ENCODE data around the gene PLAAT5.
A peak's percentile ranks its signal among the peaks of the same experiment; 100 is the strongest.

The PLAAT5 gene

DNA sequence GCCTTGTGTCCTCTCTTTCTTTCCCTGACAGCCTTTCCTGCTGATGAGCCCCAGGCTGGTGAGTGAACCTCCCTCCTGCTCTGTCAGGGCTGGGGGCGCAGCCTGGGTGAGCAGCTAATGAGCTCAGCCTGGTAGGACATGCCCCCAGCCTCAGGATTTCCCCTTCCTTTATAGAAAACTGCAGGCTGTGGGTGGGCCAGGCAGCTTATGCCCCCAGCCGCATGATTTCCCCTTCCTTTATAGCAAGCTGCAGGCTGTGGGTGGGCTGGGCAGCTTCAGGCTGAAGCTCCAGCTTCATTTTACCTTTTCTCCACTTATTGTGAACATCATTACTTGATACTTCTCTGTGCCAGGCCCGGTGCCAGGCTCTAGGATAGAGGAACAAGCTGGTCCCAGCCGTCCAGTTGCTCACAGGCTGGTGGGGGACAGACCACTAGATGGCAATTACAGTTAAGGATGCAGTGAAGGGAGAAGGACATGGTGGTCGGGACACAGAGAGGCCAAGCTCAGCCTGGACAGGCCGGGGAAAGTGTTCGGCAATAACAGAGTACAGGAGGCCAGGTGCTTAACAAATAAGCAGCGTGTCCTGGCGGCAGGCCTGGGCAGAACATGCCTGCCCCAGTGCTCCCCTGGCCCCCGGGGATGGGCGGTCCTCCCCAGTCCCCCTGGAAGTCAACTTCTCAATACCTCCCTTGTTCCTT lies 20.2 kb upstream of the PLAAT5 start:
- H3K27me3 ChIP-seq (ENCODE audit: control insufficient read depth, insufficient read depth, low read length) = no peaks in the 10 kb centered on the region
- H3K4me3 ChIP-seq (ENCODE audit: low read depth, low read length) = no peak overlapping the region
- H3K9ac ChIP-seq (ENCODE audit: low read depth, low read length) = no peak overlapping the region
- H3K4me1 ChIP-seq (ENCODE audit: control insufficient read depth, insufficient read depth, low read length) = peaks cover 11% of the 10 kb centered on the region
- H3K36me3 ChIP-seq (ENCODE audit: control insufficient read depth, insufficient read depth, low read length) = no peaks in the 10 kb centered on the region
- peak overlapping the region; percentile 60 for H3K27ac ChIP-seq (ENCODE audit: low read depth, low read length)
- no peaks in the 10 kb centered on the region for H3K9me3 ChIP-seq (ENCODE audit: control insufficient read depth, insufficient read depth, low read length)

DNA sequence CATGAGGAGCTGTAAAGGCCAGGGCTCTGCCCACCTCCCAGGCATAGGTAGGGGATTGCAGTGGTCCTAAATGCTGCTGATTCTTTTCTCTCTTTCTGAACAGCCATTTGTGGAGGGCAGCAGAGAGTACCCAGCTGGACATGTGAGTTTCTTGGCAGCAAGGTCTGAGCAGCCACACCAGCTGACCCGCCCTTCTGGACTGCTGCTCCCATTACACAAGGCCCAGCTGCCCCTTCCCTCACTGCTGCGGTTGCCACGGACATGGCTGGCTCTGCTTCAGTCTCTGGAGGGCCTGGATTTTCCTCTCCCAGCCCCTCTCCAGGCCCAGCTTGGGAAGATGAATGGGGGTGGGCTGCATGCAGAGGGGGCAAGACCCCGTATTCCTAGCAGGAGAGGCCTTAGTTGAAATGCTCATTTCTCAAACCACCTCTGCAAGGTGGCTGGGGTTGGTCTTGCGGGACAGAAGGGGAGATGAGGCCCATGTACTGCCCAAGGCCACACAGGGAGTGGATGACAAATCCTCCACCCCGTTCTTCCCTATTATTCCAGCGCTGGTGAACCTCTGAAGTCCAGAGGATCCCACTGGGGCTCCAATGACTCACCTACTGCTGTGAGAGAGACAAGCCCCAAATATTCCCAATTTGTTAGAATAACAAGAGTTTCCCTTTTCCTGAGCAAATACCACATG lies 19.5 kb upstream of the PLAAT5 start:
- no peaks in the 10 kb centered on the region for H3K27me3 ChIP-seq (ENCODE audit: control insufficient read depth, insufficient read depth, low read length)
- H3K9me3 ChIP-seq (ENCODE audit: control insufficient read depth, insufficient read depth, low read length) = no peaks in the 10 kb centered on the region
- H3K9ac ChIP-seq (ENCODE audit: low read depth, low read length) = no peak overlapping the region
- peak overlapping the region; percentile 60 for H3K27ac ChIP-seq (ENCODE audit: low read depth, low read length)
- no peaks in the 10 kb centered on the region for H3K36me3 ChIP-seq (ENCODE audit: control insufficient read depth, insufficient read depth, low read length)
- H3K4me3 ChIP-seq (ENCODE audit: low read depth, low read length) = no peak overlapping the region
- peaks cover 16% of the 10 kb centered on the region for H3K4me1 ChIP-seq (ENCODE audit: control insufficient read depth, insufficient read depth, low read length)

DNA sequence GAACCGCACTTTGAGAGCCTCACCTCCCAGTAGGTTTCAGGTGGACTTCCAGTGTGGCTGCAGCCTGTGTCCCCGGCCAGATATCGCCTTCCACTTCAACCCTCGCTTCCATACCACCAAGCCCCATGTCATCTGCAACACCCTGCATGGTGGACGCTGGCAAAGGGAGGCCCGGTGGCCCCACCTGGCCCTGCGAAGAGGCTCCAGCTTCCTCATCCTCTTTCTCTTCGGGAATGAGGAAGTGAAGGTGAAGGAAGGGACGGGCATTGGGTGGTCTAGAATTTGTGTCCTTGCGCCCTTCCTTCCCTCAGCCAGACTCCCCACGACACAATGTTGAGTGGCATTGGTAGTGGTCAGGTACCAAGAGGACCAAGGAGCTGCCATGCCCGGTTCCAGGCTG lies 17.8 kb upstream of the PLAAT5 start:
- no peak overlapping the region for H3K9ac ChIP-seq (ENCODE audit: low read depth, low read length)
- H3K27ac ChIP-seq (ENCODE audit: low read depth, low read length) = no peak overlapping the region
- H3K4me1 ChIP-seq (ENCODE audit: control insufficient read depth, insufficient read depth, low read length) = peaks cover 27% of the 10 kb centered on the region
- no peak overlapping the region for H3K4me3 ChIP-seq (ENCODE audit: low read depth, low read length)
- no peaks in the 10 kb centered on the region for H3K36me3 ChIP-seq (ENCODE audit: control insufficient read depth, insufficient read depth, low read length)
- H3K27me3 ChIP-seq (ENCODE audit: control insufficient read depth, insufficient read depth, low read length) = no peaks in the 10 kb centered on the region
- H3K9me3 ChIP-seq (ENCODE audit: control insufficient read depth, insufficient read depth, low read length) = no peaks in the 10 kb centered on the region

DNA sequence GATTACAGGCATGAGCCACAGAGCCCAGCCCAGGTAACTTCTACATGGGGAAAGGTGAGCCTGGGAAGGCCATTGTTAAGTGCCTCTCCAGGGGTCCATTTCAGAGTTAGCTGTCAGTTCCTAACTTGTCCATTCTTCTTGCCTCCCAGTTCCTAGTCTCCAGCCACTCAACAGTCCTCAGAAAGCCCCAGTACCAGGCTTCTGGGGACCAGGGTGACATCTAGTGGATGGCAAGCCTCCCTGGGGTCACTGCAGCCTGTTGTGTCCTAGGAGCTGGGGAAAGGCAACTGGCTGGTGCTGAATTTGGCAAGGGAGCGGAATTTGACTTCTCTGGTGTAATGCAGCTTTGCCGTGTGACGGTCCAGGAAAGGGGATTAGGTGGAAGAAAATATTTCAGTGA lies 17.0 kb upstream of the PLAAT5 start:
- no peak overlapping the region for H3K9ac ChIP-seq (ENCODE audit: low read depth, low read length)
- no peaks in the 10 kb centered on the region for H3K36me3 ChIP-seq (ENCODE audit: control insufficient read depth, insufficient read depth, low read length)
- H3K9me3 ChIP-seq (ENCODE audit: control insufficient read depth, insufficient read depth, low read length) = no peaks in the 10 kb centered on the region
- H3K4me3 ChIP-seq (ENCODE audit: low read depth, low read length) = no peak overlapping the region
- no peaks in the 10 kb centered on the region for H3K27me3 ChIP-seq (ENCODE audit: control insufficient read depth, insufficient read depth, low read length)
- H3K4me1 ChIP-seq (ENCODE audit: control insufficient read depth, insufficient read depth, low read length) = peaks cover 33% of the 10 kb centered on the region
- no peak overlapping the region for H3K27ac ChIP-seq (ENCODE audit: low read depth, low read length)

DNA sequence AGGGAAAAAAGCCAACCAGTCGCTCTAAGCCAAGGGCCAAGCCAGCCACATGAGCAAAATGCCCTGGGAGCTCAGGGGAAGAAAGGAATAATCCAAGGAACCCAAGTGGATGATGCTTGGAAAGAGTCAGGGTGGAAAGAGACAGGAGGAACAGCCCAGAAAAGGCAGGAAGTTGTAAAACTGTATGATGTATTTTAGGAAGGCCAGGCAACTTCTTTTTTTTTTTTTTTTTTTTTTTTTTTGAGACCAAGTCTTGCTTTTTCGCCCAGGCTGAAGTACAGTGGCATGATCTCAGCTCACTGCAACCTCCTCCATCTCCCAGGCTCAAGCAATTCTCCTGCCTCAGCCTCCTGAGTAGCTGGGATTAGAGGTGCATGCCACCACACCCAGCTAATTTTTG lies 16.5 kb upstream of the PLAAT5 start:
- Histone ChIP-seq H3K4me3 (ENCODE audit: low read depth, low read length) (no peak overlapping the region), H3K27ac (ENCODE audit: low read depth, low read length) (no peak overlapping the region), H3K4me1 (ENCODE audit: control insufficient read depth, insufficient read depth, low read length) (peaks cover 33% of the 10 kb centered on the region), H3K36me3 (ENCODE audit: control insufficient read depth, insufficient read depth, low read length) (no peaks in the 10 kb centered on the region), H3K9ac (ENCODE audit: low read depth, low read length) (no peak overlapping the region), H3K27me3 (ENCODE audit: control insufficient read depth, insufficient read depth, low read length) (no peaks in the 10 kb centered on the region), H3K9me3 (ENCODE audit: control insufficient read depth, insufficient read depth, low read length) (no peaks in the 10 kb centered on the region)

DNA sequence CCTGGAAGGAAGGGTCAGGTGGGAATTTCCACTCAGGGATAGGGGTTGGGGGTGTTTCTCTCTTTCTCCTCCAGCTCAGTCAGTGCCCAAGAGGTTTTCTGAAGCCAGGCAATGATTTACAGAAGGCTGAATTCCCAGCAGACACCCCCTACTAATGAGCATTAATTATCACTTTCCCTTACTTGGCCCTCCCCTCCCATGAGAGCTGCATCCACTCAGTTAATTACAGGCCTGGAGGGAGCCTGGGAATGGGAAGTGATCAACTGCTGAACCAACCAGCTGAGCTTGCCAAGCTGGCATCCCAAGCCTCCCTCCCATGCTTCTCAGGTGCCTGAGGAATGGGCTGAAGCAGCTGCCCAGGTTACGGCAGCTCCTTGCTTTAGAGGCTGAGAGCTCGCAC lies 15.9 kb upstream of the PLAAT5 start:
- no peak overlapping the region for H3K4me3 ChIP-seq (ENCODE audit: low read depth, low read length)
- H3K4me1 ChIP-seq (ENCODE audit: control insufficient read depth, insufficient read depth, low read length) = peaks cover 33% of the 10 kb centered on the region
- no peak overlapping the region for H3K27ac ChIP-seq (ENCODE audit: low read depth, low read length)
- no peaks in the 10 kb centered on the region for H3K36me3 ChIP-seq (ENCODE audit: control insufficient read depth, insufficient read depth, low read length)
- H3K27me3 ChIP-seq (ENCODE audit: control insufficient read depth, insufficient read depth, low read length) = no peaks in the 10 kb centered on the region
- H3K9ac ChIP-seq (ENCODE audit: low read depth, low read length) = no peak overlapping the region
- no peaks in the 10 kb centered on the region for H3K9me3 ChIP-seq (ENCODE audit: control insufficient read depth, insufficient read depth, low read length)

DNA sequence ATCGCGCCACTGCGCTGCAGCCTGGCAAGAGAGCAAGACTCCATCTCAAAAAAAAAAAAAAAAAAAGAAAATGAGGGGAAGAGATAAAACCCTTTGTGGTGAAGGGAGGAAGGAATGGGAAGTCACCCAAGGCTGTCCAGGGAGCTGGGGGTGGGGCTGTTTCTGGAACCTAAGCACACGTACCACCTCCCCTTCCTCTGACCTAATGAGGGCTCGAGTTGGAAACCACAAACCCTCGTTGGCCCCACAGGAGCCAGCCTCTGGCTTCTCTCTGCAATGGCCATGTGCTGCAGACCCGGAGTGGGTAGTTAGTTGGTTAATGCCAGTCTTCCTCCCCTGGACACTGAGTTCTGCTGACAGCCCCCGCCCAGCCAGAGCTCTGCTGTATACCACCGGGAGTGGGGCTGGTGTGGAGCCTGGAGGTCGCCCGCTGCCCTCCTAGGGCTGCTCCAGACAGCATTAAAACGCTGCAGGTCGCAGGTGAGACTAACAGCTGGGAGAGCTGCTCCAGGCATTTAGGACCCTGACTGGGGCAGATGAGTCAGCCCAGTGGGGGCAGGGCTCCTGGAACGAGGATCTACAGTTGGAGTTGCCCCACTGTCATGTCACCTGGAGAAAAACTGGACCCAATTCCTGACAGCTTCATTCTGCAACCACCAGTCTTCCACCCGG lies 15.0 kb upstream of the PLAAT5 start, which contains the start of gene LGALS12:
LGALS12 (plus strand) TSS at position 228 of the 672 bp plus-strand sequence; CDS start at position 603, 375 bp downstream.
- no peak within 1 kb of the TSS for H3K9ac ChIP-seq (ENCODE audit: low read depth, low read length)
- H3K4me3 ChIP-seq (ENCODE audit: low read depth, low read length) = no peak within 1 kb of the TSS
- H3K36me3 ChIP-seq (ENCODE audit: control insufficient read depth, insufficient read depth, low read length) = no peaks in the 10 kb centered on the region
- peaks cover 30% of the 10 kb centered on the region for H3K4me1 ChIP-seq (ENCODE audit: control insufficient read depth, insufficient read depth, low read length)
- peak within 1 kb of the TSS; percentile 22 for H3K27ac ChIP-seq (ENCODE audit: low read depth, low read length)
- H3K27me3 ChIP-seq (ENCODE audit: control insufficient read depth, insufficient read depth, low read length) = no peaks in the 10 kb centered on the region
- 0 out of 2 replicates have a peak, but pooled peaks cover under 1% of the 10 kb centered on the region for H3K9me3 ChIP-seq (ENCODE audit: control insufficient read depth, insufficient read depth, low read length)

DNA sequence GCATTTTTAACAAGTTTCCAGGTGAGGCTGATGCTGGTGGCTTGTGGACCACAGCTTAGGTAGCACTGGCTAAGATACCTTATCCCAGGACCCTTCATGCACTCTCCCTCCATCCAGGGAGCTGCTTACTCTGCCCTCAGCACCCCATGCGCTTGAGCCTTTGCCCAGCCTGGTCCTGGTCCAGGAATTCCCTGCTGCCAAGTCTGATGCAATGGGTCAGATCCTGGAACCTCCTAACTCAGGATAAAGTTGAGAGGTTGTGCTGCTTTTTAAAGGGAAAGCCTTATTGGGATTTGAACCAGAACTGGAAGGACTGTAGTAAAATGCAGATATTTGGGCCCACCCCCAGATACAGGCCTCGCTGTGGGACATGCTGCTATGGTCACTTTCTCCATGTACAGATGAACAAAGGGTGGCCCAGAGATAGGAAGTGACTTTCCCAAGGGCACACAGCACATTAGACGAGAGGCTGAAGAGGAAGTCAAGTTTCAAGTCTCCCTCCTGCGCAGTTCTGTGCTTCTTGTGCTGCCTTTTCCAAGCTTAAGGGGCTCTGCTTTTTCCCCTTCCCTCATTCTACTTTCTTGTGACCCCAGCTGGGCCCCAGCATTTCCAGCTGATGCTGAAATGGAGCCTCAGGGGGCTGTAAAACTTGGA lies 14.1 kb upstream of the PLAAT5 start:
- Histone ChIP-seq H3K9me3 (ENCODE audit: control insufficient read depth, insufficient read depth, low read length) (peaks cover 10% of the 10 kb centered on the region), H3K36me3 (ENCODE audit: control insufficient read depth, insufficient read depth, low read length) (no peaks in the 10 kb centered on the region), H3K9ac (ENCODE audit: low read depth, low read length) (no peak overlapping the region), H3K4me3 (ENCODE audit: low read depth, low read length) (no peak overlapping the region), H3K27me3 (ENCODE audit: control insufficient read depth, insufficient read depth, low read length) (no peaks in the 10 kb centered on the region), H3K27ac (ENCODE audit: low read depth, low read length) (no peak overlapping the region), H3K4me1 (ENCODE audit: control insufficient read depth, insufficient read depth, low read length) (peaks cover 26% of the 10 kb centered on the region)

DNA sequence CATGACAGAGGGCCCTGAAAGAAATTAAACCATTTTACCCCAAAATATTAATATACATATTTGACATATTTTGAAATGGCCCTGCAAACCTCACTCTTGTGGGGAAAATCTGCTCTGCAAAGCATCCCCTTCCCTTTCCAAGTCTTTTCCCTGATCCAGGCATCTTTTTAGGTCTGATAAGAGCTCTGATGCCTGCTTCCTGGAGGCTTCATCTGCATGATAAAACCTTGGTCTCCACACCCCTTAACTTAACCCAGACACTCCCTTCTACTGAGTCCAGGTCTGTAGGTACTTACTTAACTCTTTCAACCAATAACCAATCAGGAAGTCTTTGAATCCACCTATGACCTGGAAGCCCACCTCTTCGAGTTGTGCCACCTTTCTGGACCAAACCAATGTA lies 13.1 kb upstream of the PLAAT5 start:
- no peak overlapping the region for H3K9ac ChIP-seq (ENCODE audit: low read depth, low read length)
- H3K36me3 ChIP-seq (ENCODE audit: control insufficient read depth, insufficient read depth, low read length) = no peaks in the 10 kb centered on the region
- peaks cover 17% of the 10 kb centered on the region for H3K9me3 ChIP-seq (ENCODE audit: control insufficient read depth, insufficient read depth, low read length)
- no peaks in the 10 kb centered on the region for H3K27me3 ChIP-seq (ENCODE audit: control insufficient read depth, insufficient read depth, low read length)
- no peak overlapping the region for H3K27ac ChIP-seq (ENCODE audit: low read depth, low read length)
- H3K4me3 ChIP-seq (ENCODE audit: low read depth, low read length) = no peak overlapping the region
- H3K4me1 ChIP-seq (ENCODE audit: control insufficient read depth, insufficient read depth, low read length) = peaks cover 26% of the 10 kb centered on the region

DNA sequence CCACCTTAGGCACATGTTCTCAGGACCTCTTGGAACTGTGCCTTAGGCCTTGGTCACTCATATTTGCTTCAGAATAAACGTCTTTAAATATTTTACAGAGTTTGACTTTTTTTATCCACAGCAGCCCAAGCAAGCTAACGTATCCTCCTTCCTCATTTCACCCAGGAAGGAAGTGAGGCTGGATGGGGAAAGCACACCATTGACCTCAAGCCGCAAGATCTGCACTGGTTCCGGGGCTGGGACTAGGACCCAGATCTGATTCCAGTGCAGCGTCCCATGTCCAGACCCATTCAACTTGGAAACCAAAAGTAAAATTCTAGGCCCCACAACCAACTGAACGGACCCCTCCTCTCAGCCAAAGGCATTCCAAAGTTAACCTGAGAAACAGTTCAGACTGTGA lies 12.5 kb upstream of the PLAAT5 start:
- Histone ChIP-seq H3K27me3 (ENCODE audit: control insufficient read depth, insufficient read depth, low read length) (no peaks in the 10 kb centered on the region), H3K9ac (ENCODE audit: low read depth, low read length) (no peak overlapping the region), H3K27ac (ENCODE audit: low read depth, low read length) (no peak overlapping the region), H3K4me1 (ENCODE audit: control insufficient read depth, insufficient read depth, low read length) (peaks cover 26% of the 10 kb centered on the region), H3K36me3 (ENCODE audit: control insufficient read depth, insufficient read depth, low read length) (no peaks in the 10 kb centered on the region), H3K9me3 (ENCODE audit: control insufficient read depth, insufficient read depth, low read length) (peaks cover 17% of the 10 kb centered on the region), H3K4me3 (ENCODE audit: low read depth, low read length) (0 out of 2 replicates have a peak overlapping the region, but pooled peaks have one; percentile 7)

All from HUES48 (cell line).